Gastroesophageal sphincter (tissue), 3 donors: Measurements from ENCODE around the gene L3MBTL2.

Experiments
- CTCF ChIP-seq, 4 experiments: fragments of 200-600 bp in 2 of 4; fragments of 450-650 bp in 2 of 4; sonication (generic) in 1 of 4; IDR thresholded peaks; one replicate each; pipeline ENCODE4 v1.5.1; 2017 to 2019; ENCODE audit warnings: antibody characterized with exemption in 4 of 4, mild to moderate bottlenecking in 2 of 4, moderate library complexity in 2 of 4
- EP300 ChIP-seq: sonication (generic); formaldehyde crosslinking; IDR thresholded peaks from one replicate; pipeline ENCODE4 v1.6.1; 2017; ENCODE audit warnings: antibody characterized with exemption, mild to moderate bottlenecking
- POLR2A ChIP-seq, 2 donors: fragments of 450-650 bp; IDR thresholded peaks; one replicate each; pipeline ENCODE4 v1.6.1; 2017; ENCODE audit warnings: antibody characterized with exemption in 2 of 2, mild to moderate bottlenecking in 2 of 2, moderate library complexity in 1 of 2
- POLR2AphosphoS5 ChIP-seq: sonication (generic); formaldehyde crosslinking; IDR thresholded peaks from one replicate; pipeline ENCODE4 v1.6.1; 2017; ENCODE audit warnings: antibody characterized with exemption

GRCh38 chr22:41273128-41273527 lies 68.0 kb downstream of the L3MBTL2 start:
- TF ChIP-seq POLR2A (IDR thresholded peaks at IDR 0.05) (no peak), CTCF (IDR thresholded peaks at IDR 0.05) (no peak), POLR2AphosphoS5 (no peak), EP300 (no peak)
